HepG2 (cell line): ENCODE data around the gene SLC25A47. TPM values are rescaled to one million over a fixed set of nuclear protein-coding genes. Genes with fewer than 3 reads are reported as not detected.
A peak's percentile ranks its signal among the peaks of the same experiment; 100 is the strongest.

Source experiments
- BORCS8-MEF2B ChIP-seq: sonication (generic); formaldehyde crosslinking; IDR thresholded peaks from 2 replicates; pipeline ENCODE4 v1.8.0; 2022; ENCODE audit warnings: mild to moderate bottlenecking, missing genetic modification reagents
- GATAD1 ChIP-seq: IDR thresholded peaks from 2 replicates; pipeline ENCODE4 v1.6.1; 2016; ENCODE audit warnings: missing genetic modification reagents, missing compliant biosample characterization
- HHEX ChIP-seq: IDR thresholded peaks from 2 replicates; pipeline ENCODE4 v1.6.1; 2016; ENCODE audit warnings: control low read depth
- MYC ChIP-seq: sonication (generic); formaldehyde crosslinking; IDR thresholded peaks from 2 replicates; pipeline ENCODE4 v1.9.0; 2021; ENCODE audit warnings: missing genetic modification reagents, borderline replicate concordance
- NR2F6 ChIP-seq, 2 experiments: IDR thresholded peaks; 2 replicates each; pipeline ENCODE4 v1.6.1; 2016; ENCODE audit warnings: antibody characterized with exemption in 1 of 2, mild to moderate bottlenecking in 1 of 2
- RNF2 ChIP-seq: fragments of 450-650 bp; conservative IDR thresholded peaks from 2 replicates; pipeline ENCODE4 v1.6.1; 2016; ENCODE audit warnings: low read depth
- SATB2 ChIP-seq: sonication (generic); formaldehyde crosslinking; IDR thresholded peaks from 2 replicates; pipeline ENCODE4 v1.5.0; 2020; ENCODE audit warnings: missing genetic modification reagents
- SOX13 ChIP-seq, 3 experiments: fragments of 450-650 bp in 1 of 3; sonication (generic) in 1 of 3; formaldehyde crosslinking in 1 of 3; IDR thresholded peaks in 2 of 3; conservative IDR thresholded peaks in 1 of 3; 2 replicates each; pipeline versions ENCODE4 v1.5.0 to v1.6.1; 2016 to 2020; ENCODE audit warnings: antibody characterized with exemption in 1 of 3, mild to moderate bottlenecking in 1 of 3, missing compliant biosample characterization in 1 of 3, missing genetic modification reagents in 1 of 3, moderate library complexity in 1 of 3
- SOX5 ChIP-seq: IDR thresholded peaks from 2 replicates; pipeline ENCODE4 v1.6.1; 2016; ENCODE audit warnings: borderline replicate concordance
- SOX6 ChIP-seq, 2 experiments: fragments of 450-650 bp in 1 of 2; sonication (generic) in 1 of 2; formaldehyde crosslinking in 1 of 2; IDR thresholded peaks; 2 replicates each; pipeline versions ENCODE4 v1.4.0 to v1.6.1; 2017 to 2020; ENCODE audit warnings: antibody characterized with exemption in 1 of 2, mild to moderate bottlenecking in 1 of 2, missing genetic modification reagents in 1 of 2
- TBL1XR1 ChIP-seq: fragments of 150-350 bp; IDR thresholded peaks from 2 replicates; pipeline ENCODE4 v1.6.1; 2014; ENCODE audit warnings: borderline replicate concordance, low read length; ENCODE audit not compliant: partially characterized antibody
- ZBTB38 ChIP-seq: sonication (generic); formaldehyde crosslinking; IDR thresholded peaks from 2 replicates; pipeline ENCODE4 v1.5.1; 2020; ENCODE audit warnings: mild to moderate bottlenecking, missing genetic modification reagents
- ZNF468 ChIP-seq: sonication (generic); formaldehyde crosslinking; IDR thresholded peaks from 2 replicates; pipeline ENCODE4 v1.8.0; 2022; ENCODE audit warnings: mild to moderate bottlenecking, moderate library complexity, missing genetic modification reagents
- polyA plus RNA-seq, 8 experiments: library from polyadenylated mRNA; depleted of rRNA in 3 of 8; stranded (reverse) in 7 of 8; unstranded in 1 of 8; fragments of >200 nt; fragmentation: Illumina TruSeq in 4 of 8; extraction: Trizol in 4 of 8; gene quantifications; 2 replicates each; pipeline versions ENCODE4 v1.2.1 to v1.2.3, GENCODE V29; 2011 to 2016; ENCODE audit warnings: low read depth in 4 of 8, missing spikeins in 1 of 8, mixed read lengths in 1 of 8; ENCODE audit not compliant: insufficient read depth in 1 of 8
- total RNA-seq, 5 experiments: library from RNA; depleted of rRNA; stranded (reverse); fragments of >200 nt; fragmentation: Illumina TruSeq; extraction: Trizol; gene quantifications; 2 replicates each; pipeline ENCODE4 v1.2.3, GENCODE V29; 2016; ENCODE audit warnings: low read depth in 1 of 5
- TF ChIP-seq, protein P1 (sequence below): fragments of 450-650 bp; IDR thresholded peaks from 2 replicates; pipeline ENCODE4 v1.6.1; 2016

The SLC25A47 gene
- total and polyA plus RNA-seq, 2 of the 13 experiments (the other 11 are each of a cell fraction or from before 2014, with no cell fraction given) = 1.0 to 1.7 TPM

DNA sequence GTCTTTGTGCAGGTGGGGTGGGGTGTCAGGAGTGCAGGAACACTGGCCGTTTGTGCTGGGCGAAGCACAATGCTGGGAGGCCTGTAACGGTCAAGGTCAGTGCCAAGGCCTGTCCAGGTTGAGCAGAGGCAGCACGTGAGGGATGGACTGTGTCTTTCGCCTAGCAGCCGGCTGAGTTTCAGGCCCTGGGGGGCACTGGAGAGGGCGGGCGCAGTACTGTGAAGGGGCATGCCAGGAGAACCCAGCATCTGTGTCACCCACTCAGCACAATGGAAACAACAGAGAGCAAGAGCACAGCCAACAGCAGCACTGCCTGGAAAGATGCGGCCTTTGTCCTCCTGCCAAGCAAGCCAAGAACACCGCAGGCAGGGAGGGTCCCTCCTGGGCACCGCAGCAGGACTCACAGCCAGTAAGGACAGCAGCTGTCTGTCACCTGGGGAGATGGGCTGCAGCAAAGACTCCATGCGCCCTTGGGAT lies 25.2 kb downstream of the SLC25A47 start (continued):
- TF ChIP-seq GATAD1 (no peak), ZBTB38 (CRISPR knock-in tag) (0 out of 2 replicates have a peak, but pooled peaks have one; percentile 7), RNF2 (no peak), SOX6 (IDR thresholded peaks at IDR 0.05) (no peak), SOX6 (CRISPR knock-in tag; IDR thresholded peaks at IDR 0.05) (peak; percentile 70), SOX13 (IDR thresholded peaks at IDR 0.05) (no peak), SOX13 (CRISPR knock-in tag; conservative IDR thresholded peaks at IDR 0.05 in 1 of 2, IDR thresholded peaks at IDR 0.05 in 1 of 2) (peak in 1 of 2 experiments; percentile 61; a peak in 2 of 4 replicates), ZNF468 (CRISPR knock-in tag) (no peak), MYC (CRISPR knock-in tag) (peak; percentile 18; the same call in 1 of the 2 replicates), HHEX (CRISPR knock-in tag) (no peak), NR2F6 (IDR thresholded peaks at IDR 0.05) (no peak), NR2F6 (CRISPR knock-in tag; IDR thresholded peaks at IDR 0.05) (0 out of 2 replicates have a peak, but pooled peaks have one; percentile 19), TBL1XR1 (peak; percentile 20), SATB2 (no peak), SOX5 (peak; percentile 55; the same call in 1 of the 2 replicates), BORCS8-MEF2B (CRISPR knock-in tag) (0 out of 2 replicates have a peak, but pooled peaks have one; percentile 30)
- TF ChIP-seq, protein P1, sequence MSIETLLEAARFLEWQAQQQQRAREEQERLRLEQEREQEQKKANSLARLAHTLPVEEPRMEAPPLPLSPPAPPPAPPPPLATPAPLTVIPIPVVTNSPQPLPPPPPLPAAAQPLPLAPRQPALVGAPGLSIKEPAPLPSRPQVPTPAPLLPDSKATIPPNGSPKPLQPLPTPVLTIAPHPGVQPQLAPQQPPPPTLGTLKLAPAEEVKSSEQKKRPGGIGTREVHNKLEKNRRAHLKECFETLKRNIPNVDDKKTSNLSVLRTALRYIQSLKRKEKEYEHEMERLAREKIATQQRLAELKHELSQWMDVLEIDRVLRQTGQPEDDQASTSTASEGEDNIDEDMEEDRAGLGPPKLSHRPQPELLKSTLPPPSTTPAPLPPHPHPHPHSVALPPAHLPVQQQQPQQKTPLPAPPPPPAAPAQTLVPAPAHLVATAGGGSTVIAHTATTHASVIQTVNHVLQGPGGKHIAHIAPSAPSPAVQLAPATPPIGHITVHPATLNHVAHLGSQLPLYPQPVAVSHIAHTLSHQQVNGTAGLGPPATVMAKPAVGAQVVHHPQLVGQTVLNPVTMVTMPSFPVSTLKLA = no peak
